ENCODE measurements around the gene KATNB1. TPM values are rescaled to one million over a fixed set of nuclear protein-coding genes. Genes with fewer than 3 reads are reported as not detected.

The KATNB1 gene
- total and polyA plus RNA-seq, 2 donors (not counting 1 experiment from before 2014, with no cell fraction given), result 6.7 to 15.2 TPM

GRCh38 chr16:57785385-57785784 lies 49.8 kb downstream of the KATNB1 start:
- DNase-seq (ENCODE audit: low read depth in 2 of 2), result no peak
- Histone ChIP-seq H2AFZ (ENCODE audit: low read length) (no peak overlapping the region), H4K20me1 (ENCODE audit: control insufficient read depth, extremely low read depth, insufficient read depth, low read length) (no peaks in the 10 kb centered on the region), H3K4me1 (ENCODE audit: control insufficient read depth, extremely low read depth, insufficient read depth, low read length) (peaks cover 10% of the 10 kb centered on the region), H3K4me3 (replicated peaks in 1 of 4; ENCODE audit: control extremely low read depth in 1 of 4, insufficient read depth in 1 of 4, low read depth in 3 of 4, low read length in 4 of 4) (no peak overlapping the region), H3K4me2 (ENCODE audit: extremely low read depth, insufficient read depth, low read length) (no peak overlapping the region), H3K27ac (ENCODE audit: insufficient read depth, low read length) (no peak overlapping the region), H3K9ac (ENCODE audit: insufficient read depth, low read length) (no peak overlapping the region), H3K9me3 (ENCODE audit: control insufficient read depth, insufficient read depth, low read depth, low read length) (no peaks in the 10 kb centered on the region), H3K36me3 (ENCODE audit: control insufficient read depth, insufficient read depth, low read length) (peaks cover 13% of the 10 kb centered on the region), H3K79me2 (ENCODE audit: control insufficient read depth, insufficient read depth, low read length) (no peaks in the 10 kb centered on the region), H3K27me3 (ENCODE audit: control insufficient read depth, insufficient read depth, low read length) (no peaks in the 10 kb centered on the region)
- TF ChIP-seq CTCF (conservative IDR thresholded peaks at IDR 0.05 in 1 of 2, IDR thresholded peaks at IDR 0.05 in 1 of 2; ENCODE audit: low read depth in 1 of 2, low read length in 2 of 2) (no peak), EZH2 (IDR thresholded peaks at IDR 0.05; ENCODE audit: low read length, missing control alignments) (no peak)

- no peaks in the 10 kb centered on the region for H4K20me1 ChIP-seq (ENCODE audit: control insufficient read depth, extremely low read depth, insufficient read depth, low read length)
- no peak for DNase-seq (ENCODE audit: low read depth in 2 of 2)
- TF ChIP-seq CTCF (conservative IDR thresholded peaks at IDR 0.05 in 1 of 2, IDR thresholded peaks at IDR 0.05 in 1 of 2; ENCODE audit: low read depth in 1 of 2, low read length in 2 of 2) (no peak), EZH2 (IDR thresholded peaks at IDR 0.05; ENCODE audit: low read length, missing control alignments) (no peak)
Observed at GRCh38 chr16:57785924-57786323, 50.4 kb downstream of the KATNB1 start.

GRCh38 chr16:57786632-57787518 lies 51.3 kb downstream of the KATNB1 start:
- Histone ChIP-seq H3K27ac (ENCODE audit: insufficient read depth, low read length) (peak overlapping the region; percentile 26), H3K27me3 (ENCODE audit: control insufficient read depth, insufficient read depth, low read length) (no peaks in the 10 kb centered on the region), H3K9ac (ENCODE audit: insufficient read depth, low read length) (no peak overlapping the region), H3K79me2 (ENCODE audit: control insufficient read depth, insufficient read depth, low read length) (no peaks in the 10 kb centered on the region), H3K9me3 (ENCODE audit: control insufficient read depth, insufficient read depth, low read depth, low read length) (no peaks in the 10 kb centered on the region), H4K20me1 (ENCODE audit: control insufficient read depth, extremely low read depth, insufficient read depth, low read length) (no peaks in the 10 kb centered on the region), H3K4me3 (replicated peaks in 1 of 4; ENCODE audit: control extremely low read depth in 1 of 4, insufficient read depth in 1 of 4, low read depth in 3 of 4, low read length in 4 of 4) (no peak overlapping the region), H3K4me2 (ENCODE audit: extremely low read depth, insufficient read depth, low read length) (peak overlapping the region; percentile 17), H2AFZ (ENCODE audit: low read length) (no peak overlapping the region), H3K36me3 (ENCODE audit: control insufficient read depth, insufficient read depth, low read length) (peaks cover 13% of the 10 kb centered on the region), H3K4me1 (ENCODE audit: control insufficient read depth, extremely low read depth, insufficient read depth, low read length) (peaks cover 10% of the 10 kb centered on the region)
- DNase-seq (ENCODE audit: low read depth in 2 of 2), result peak in 1 of 2 donors; percentile 91
- TF ChIP-seq EZH2 (IDR thresholded peaks at IDR 0.05; ENCODE audit: low read length, missing control alignments) (no peak), CTCF (conservative IDR thresholded peaks at IDR 0.05 in 1 of 2, IDR thresholded peaks at IDR 0.05 in 1 of 2; ENCODE audit: low read depth in 1 of 2, low read length in 2 of 2) (no peak)

More at GRCh38 chr16:57785924-57786323, 50.4 kb downstream of the KATNB1 start:
- H3K9me3 ChIP-seq (ENCODE audit: control insufficient read depth, insufficient read depth, low read depth, low read length), result no peaks in the 10 kb centered on the region
- peaks cover 13% of the 10 kb centered on the region for H3K36me3 ChIP-seq (ENCODE audit: control insufficient read depth, insufficient read depth, low read length)
- H3K27ac ChIP-seq (ENCODE audit: insufficient read depth, low read length), result no peak overlapping the region
- H3K27me3 ChIP-seq (ENCODE audit: control insufficient read depth, insufficient read depth, low read length), result no peaks in the 10 kb centered on the region
- H3K4me2 ChIP-seq (ENCODE audit: extremely low read depth, insufficient read depth, low read length), result no peak overlapping the region
- H3K9ac ChIP-seq (ENCODE audit: insufficient read depth, low read length), result no peak overlapping the region
- H3K4me1 ChIP-seq (ENCODE audit: control insufficient read depth, extremely low read depth, insufficient read depth, low read length), result peaks cover 10% of the 10 kb centered on the region
- H3K4me3 ChIP-seq (replicated peaks in 1 of 4; ENCODE audit: control extremely low read depth in 1 of 4, insufficient read depth in 1 of 4, low read depth in 3 of 4, low read length in 4 of 4), result no peak overlapping the region
- no peak overlapping the region for H2AFZ ChIP-seq (ENCODE audit: low read length)
- no peaks in the 10 kb centered on the region for H3K79me2 ChIP-seq (ENCODE audit: control insufficient read depth, insufficient read depth, low read length)
